ENCODE results near the gene CFAP65. TPM values are rescaled to one million over a fixed set of nuclear protein-coding genes. Genes with fewer than 3 reads are reported as not detected.

CFAP65 gene
- total RNA-seq, 1 experiment from 2014 or later = 0.34 TPM

GRCh38 chr2:219089330-219089729 is 48.0 kb upstream of the CFAP65 start:
- no peak overlapping the region for H3K4me3 ChIP-seq (ENCODE audit: low read depth, low read length)
- Mint-ChIP-seq H3K4me1 (ENCODE audit: low read depth, unreplicated experiment) (no peaks in the 10 kb centered on the region), H3K9me3 (ENCODE audit: unreplicated experiment) (no peaks in the 10 kb centered on the region), H3K36me3 (ENCODE audit: insufficient read depth, unreplicated experiment) (no peaks in the 10 kb centered on the region), H3K4me3 (ENCODE audit: unreplicated experiment) (no peak overlapping the region), H3K27me3 (ENCODE audit: insufficient read depth, unreplicated experiment) (no peaks in the 10 kb centered on the region), H3K27ac (ENCODE audit: unreplicated experiment) (no peak overlapping the region)
- no peaks in the 10 kb centered on the region for H3K27me3 ChIP-seq (replicated peaks; ENCODE audit: control insufficient read depth, insufficient read depth, low read length)
- DNase-seq = no peak
- no peak for TF ChIP-seq CTCF (IDR thresholded peaks at IDR 0.05; ENCODE audit: insufficient read depth in 1 of 2, low read depth in 1 of 2, low read length in 1 of 2, severe bottlenecking in 1 of 2, unreplicated experiment in 1 of 2)
- BruUV-seq (replicated peaks) = no TSS peak
- CTCF ChIA-PET = no interaction called here
- H3K9me3 ChIP-seq = no peaks in the 10 kb centered on the region; the same call in 1 of the 2 replicates
- intact Hi-C loops (cut with micrococcal nuclease; ENCODE audit: unreplicated experiment) = no loop called here
- POLR2A ChIA-PET = no interaction called here
- peaks cover 2% of the 10 kb centered on the region; the same call in 1 of the 2 replicates for H3K36me3 ChIP-seq (ENCODE audit: control insufficient read depth, insufficient read depth, low read length)
- H3K4me1 ChIP-seq = no peaks in the 10 kb centered on the region

DNA sequence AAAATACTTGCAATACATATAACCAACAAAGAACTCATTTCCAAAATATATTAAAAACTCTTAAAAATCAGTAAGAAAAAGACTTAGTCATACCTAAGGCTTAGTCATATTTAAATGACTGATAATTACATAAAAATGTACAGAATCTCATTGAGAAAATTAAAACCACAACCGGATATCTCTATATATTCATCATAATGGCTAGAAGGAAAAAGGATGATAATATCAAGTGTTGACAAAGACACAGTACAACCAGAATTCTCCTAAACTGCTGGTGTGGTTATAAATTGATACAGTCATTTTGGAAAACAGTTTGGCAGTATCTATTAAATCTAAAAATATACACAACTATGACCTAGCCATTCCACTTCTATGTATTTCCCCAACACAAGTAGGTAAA is 46.5 kb upstream of the CFAP65 start:
- no TSS peak for BruUV-seq (replicated peaks)
- Mint-ChIP-seq H3K27me3 (ENCODE audit: insufficient read depth, unreplicated experiment) (no peaks in the 10 kb centered on the region), H3K27ac (ENCODE audit: unreplicated experiment) (no peak overlapping the region), H3K9me3 (ENCODE audit: unreplicated experiment) (no peaks in the 10 kb centered on the region), H3K36me3 (ENCODE audit: insufficient read depth, unreplicated experiment) (no peaks in the 10 kb centered on the region), H3K4me1 (ENCODE audit: low read depth, unreplicated experiment) (peaks cover 4% of the 10 kb centered on the region), H3K4me3 (ENCODE audit: unreplicated experiment) (no peak overlapping the region)
- no peak for DNase-seq
- Histone ChIP-seq H3K27me3 (replicated peaks; ENCODE audit: control insufficient read depth, insufficient read depth, low read length) (no peaks in the 10 kb centered on the region), H3K4me1 (no peaks in the 10 kb centered on the region; the same call in 1 of the 2 replicates), H3K9me3 (no peaks in the 10 kb centered on the region; the same call in 1 of the 2 replicates), H3K4me3 (ENCODE audit: low read depth, low read length) (no peak overlapping the region), H3K36me3 (ENCODE audit: control insufficient read depth, insufficient read depth, low read length) (peaks cover 2% of the 10 kb centered on the region; the same call in 1 of the 2 replicates)
- CTCF ChIA-PET = interaction anchor here (1.2 to 1.3 kb wide), 2 partner anchors 15 to 16 kb away, joined by 3 read pairs; no protein-coding TSS in a partner anchor
- POLR2A ChIA-PET = no interaction called here
- intact Hi-C loops (cut with micrococcal nuclease; ENCODE audit: unreplicated experiment) = no loop called here
- TF ChIP-seq CTCF (IDR thresholded peaks at IDR 0.05; ENCODE audit: insufficient read depth in 1 of 2, low read depth in 1 of 2, low read length in 1 of 2, severe bottlenecking in 1 of 2, unreplicated experiment in 1 of 2) = no peak

- POLR2A ChIA-PET = no interaction called here
- Histone ChIP-seq H3K4me1 (peaks cover 5% of the 10 kb centered on the region), H3K9me3 (no peaks in the 10 kb centered on the region; the same call in 1 of the 2 replicates), H3K36me3 (ENCODE audit: control insufficient read depth, insufficient read depth, low read length) (peaks cover 2% of the 10 kb centered on the region; the same call in 1 of the 2 replicates), H3K27me3 (replicated peaks; ENCODE audit: control insufficient read depth, insufficient read depth, low read length) (no peaks in the 10 kb centered on the region), H3K4me3 (ENCODE audit: low read depth, low read length) (no peak overlapping the region)
- Mint-ChIP-seq H3K36me3 (ENCODE audit: insufficient read depth, unreplicated experiment) (no peaks in the 10 kb centered on the region), H3K27ac (ENCODE audit: unreplicated experiment) (no peak overlapping the region), H3K4me1 (ENCODE audit: low read depth, unreplicated experiment) (peaks cover 9% of the 10 kb centered on the region), H3K9me3 (ENCODE audit: unreplicated experiment) (no peaks in the 10 kb centered on the region), H3K4me3 (ENCODE audit: unreplicated experiment) (no peak overlapping the region), H3K27me3 (ENCODE audit: insufficient read depth, unreplicated experiment) (no peaks in the 10 kb centered on the region)
- intact Hi-C loops (cut with micrococcal nuclease; ENCODE audit: unreplicated experiment) = no loop called here
- no peak for TF ChIP-seq CTCF (IDR thresholded peaks at IDR 0.05; ENCODE audit: insufficient read depth in 1 of 2, low read depth in 1 of 2, low read length in 1 of 2, severe bottlenecking in 1 of 2, unreplicated experiment in 1 of 2)
- no peak for DNase-seq
- CTCF ChIA-PET = interaction anchor here (1.2 kb wide), 1 partner anchor 17 kb away, joined by 3 read pairs; no protein-coding TSS in a partner anchor
- BruUV-seq (replicated peaks) = no TSS peak
Measured at GRCh38 chr2:219087361-219087760, 46.0 kb upstream of the CFAP65 start.
